ENCODE results near the gene CDR2.
"Not testable (repeated sequence)": the region's sequence is repeated elsewhere in the genome, so short reads cannot be mapped to it uniquely, and the experiment has no call there.

CDR2 gene

GRCh38 chr16:22352723-22353122 is 21.7 kb downstream of the CDR2 start:
- DNase-seq (ENCODE audit: low read depth), result no peak

DNA sequence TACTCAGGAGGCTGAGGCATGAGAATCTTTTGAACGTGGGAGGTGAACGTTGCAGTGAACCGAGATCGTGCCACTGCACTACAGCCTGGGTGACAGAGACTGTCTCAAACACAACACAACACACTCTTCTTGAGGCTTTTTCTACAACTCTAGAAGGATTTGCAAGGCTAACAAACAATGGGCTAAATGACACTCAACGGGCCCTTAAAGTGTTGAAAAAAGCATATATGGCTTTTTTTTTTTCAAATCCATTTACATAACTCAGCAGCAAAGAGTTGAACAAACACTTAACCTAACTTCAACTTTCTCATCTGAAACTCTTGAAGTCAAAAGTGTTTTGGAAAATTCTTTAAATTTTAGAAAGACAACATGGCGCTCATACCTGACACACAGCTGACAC is 22.3 kb downstream of the CDR2 start:
- no peak for DNase-seq (ENCODE audit: low read depth)

GRCh38 chr16:22351017-22351416 is 23.4 kb downstream of the CDR2 start:
- DNase-seq (ENCODE audit: low read depth), result not testable (repeated sequence)

GRCh38 chr16:22348291-22348690 is 26.1 kb downstream of the CDR2 start:
- no peak for DNase-seq (ENCODE audit: low read depth)

DNA sequence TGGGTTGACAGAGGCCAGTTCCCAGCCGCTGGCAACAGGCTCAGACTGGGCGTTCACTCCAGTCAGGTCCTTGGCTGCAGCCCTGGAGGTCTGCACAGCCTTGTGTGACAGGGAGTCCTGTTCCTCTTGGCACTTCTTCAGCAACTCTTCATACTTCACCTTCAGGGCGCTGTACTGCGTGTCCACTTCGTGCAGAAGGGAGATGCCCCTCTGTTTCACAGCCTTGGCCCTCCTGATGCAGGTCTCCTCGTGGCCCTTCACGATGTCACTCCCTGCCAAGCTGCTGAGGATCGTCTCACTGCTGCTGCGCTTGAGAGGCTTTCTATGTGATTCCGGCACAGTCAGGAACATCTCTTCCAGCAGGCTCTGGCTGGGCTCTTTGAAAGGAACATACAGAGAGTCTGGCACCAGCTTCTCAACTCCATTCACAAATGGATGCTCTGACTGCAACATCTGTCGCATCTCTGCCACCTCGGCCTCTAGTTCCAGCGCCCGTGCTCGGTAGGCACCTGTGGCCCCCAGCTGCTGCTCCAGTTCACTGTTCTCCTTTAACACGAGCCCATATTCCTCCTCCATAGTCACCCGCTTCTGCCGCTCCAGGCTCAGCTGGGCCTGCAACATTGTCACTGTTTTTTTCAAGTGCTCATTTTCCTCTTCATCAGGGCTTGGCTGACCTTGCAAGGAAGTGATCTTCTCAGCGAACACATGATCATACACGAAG is 27.2 kb downstream of the CDR2 start:
- no peak for DNase-seq (ENCODE audit: low read depth)

GRCh38 chr16:22346483-22346882 is 27.9 kb downstream of the CDR2 start:
- DNase-seq (ENCODE audit: low read depth), result no peak

- no peak for DNase-seq (ENCODE audit: low read depth)
Observed at GRCh38 chr16:22342082-22342481, 32.3 kb downstream of the CDR2 start.

GRCh38 chr16:22340945-22341344 is 33.5 kb downstream of the CDR2 start:
- DNase-seq (ENCODE audit: low read depth), result no peak

- no peak for DNase-seq (ENCODE audit: low read depth)
Observed at GRCh38 chr16:22337849-22338635, 36.4 kb downstream of the CDR2 start.

DNA sequence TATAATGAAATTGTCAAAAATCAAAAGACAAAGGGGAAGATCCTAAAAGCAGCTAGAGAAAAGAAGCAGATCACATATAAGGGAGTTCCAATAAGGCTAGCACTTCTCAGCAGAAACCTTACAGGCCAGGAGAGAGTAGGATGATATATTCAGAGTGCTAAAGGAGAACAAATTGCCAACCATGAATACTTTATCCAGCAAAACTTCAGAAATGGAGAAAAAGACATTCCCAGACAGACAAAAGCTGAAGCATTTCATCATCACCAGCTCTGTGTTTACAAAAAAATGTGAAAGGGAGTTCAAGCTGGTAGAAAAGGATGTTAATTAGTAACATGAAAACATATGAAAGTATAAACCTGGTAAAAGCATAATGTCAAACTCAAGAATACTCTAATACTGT is 37.4 kb downstream of the CDR2 start:
- DNase-seq (ENCODE audit: low read depth), result no peak

- no peak for DNase-seq (ENCODE audit: low read depth)
Observed at GRCh38 chr16:22336581-22336980, 37.8 kb downstream of the CDR2 start.

GRCh38 chr16:22335668-22336246 is 38.7 kb downstream of the CDR2 start:
- no peak for DNase-seq (ENCODE audit: low read depth)

DNA sequence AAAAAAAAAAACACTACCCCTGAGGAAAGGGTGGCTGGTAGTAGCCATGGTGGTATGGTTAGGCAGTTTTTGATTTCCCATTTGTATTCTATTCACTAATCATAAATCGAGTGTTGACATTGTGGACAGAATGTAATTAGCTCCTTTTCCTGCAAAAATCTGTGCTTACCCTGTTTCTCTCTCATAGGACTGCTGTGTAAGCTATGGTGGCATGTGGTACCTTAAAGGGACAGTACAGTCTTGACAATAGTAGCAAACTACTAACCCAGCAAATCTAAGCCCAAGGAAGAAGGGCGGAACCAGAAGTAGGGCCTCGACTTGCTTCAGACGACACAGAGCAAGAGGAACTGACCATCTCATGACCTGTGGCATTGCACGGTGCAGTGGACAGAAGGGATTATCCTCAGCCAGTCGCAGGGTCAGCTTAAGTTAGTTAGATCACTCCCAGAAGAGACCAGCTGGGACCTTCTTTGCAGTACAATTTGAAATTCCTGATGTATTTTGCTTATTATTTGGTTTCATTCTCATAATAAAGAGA is 40.9 kb downstream of the CDR2 start:
- DNase-seq (ENCODE audit: low read depth), result no peak

GRCh38 chr16:22330326-22330725 is 44.1 kb downstream of the CDR2 start:
- DNase-seq (ENCODE audit: low read depth), result no peak

GRCh38 chr16:22329199-22329695 is 45.2 kb downstream of the CDR2 start:
- DNase-seq (ENCODE audit: low read depth), result no peak

GRCh38 chr16:22328081-22328725 is 46.2 kb downstream of the CDR2 start:
- DNase-seq (ENCODE audit: low read depth), result no peak

- no peak for DNase-seq (ENCODE audit: low read depth)
Observed at GRCh38 chr16:22327446-22327775, 47.0 kb downstream of the CDR2 start.

GRCh38 chr16:22326771-22327445 is 47.5 kb downstream of the CDR2 start:
- no peak for DNase-seq (ENCODE audit: low read depth)

DNA sequence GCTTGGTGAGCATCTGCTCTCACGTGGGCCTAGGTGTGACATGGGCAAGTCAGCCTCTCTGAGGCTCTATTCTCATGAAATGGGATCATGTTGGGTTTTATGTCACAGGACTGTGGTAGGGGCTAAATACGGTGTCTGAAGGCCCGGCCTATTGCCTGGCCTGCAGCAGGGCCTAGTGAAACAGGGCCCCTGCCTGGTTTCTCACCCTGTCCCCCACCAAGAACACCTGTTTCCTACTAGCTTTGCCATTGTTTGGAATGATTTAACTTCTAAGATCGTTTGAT is 48.1 kb downstream of the CDR2 start:
- no peak for DNase-seq (ENCODE audit: low read depth)

DNA sequence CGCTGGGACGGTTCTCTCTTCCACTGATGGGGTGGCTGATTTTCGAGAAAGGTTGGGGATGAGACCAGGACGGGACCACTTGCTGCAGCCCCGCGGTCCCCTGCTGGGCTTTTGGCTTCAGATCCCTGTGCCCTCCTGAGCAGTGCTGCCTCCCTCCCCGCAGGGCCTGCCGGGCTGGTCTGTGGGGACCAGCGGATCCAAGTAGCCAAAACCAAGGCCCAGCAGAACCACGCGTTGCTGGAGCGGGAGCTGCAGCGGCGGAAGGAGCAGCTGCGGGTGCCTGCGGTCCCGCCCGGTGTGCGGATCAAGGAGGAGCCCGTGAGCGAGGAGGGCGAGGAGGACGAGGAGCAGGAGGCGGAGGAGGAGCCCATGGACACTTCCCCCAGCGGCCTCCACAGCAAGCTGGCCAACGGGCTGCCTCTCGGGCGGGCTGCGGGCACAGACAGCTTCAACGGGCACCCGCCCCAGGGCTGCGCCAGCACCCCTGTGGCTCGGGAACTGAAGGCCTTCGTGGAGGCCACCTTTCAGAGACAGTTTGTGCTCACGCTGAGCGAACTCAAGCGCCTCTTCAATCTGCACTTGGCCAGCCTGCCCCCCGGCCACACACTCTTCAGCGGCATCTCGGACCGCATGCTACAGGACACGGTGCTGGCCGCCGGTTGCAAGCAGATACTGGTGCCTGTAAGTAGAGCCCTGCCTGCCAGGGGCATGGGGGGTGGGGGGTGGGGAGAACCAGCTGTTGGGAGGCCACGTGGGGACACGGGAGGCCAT is 48.6 kb downstream of the CDR2 start:
- no peak for DNase-seq (ENCODE audit: low read depth)
